Measurements from ENCODE around the gene CYP4B1. TPM values are rescaled to one million over a fixed set of nuclear protein-coding genes. Genes with fewer than 3 reads are reported as not detected.

Gene CYP4B1
- total RNA-seq, 1 experiment from 2014 or later, result not detected

GRCh38 chr1:46811053-46811452, 12.2 kb downstream of the CYP4B1 start:
- no peak overlapping the region for H3K14ac ChIP-seq (ENCODE audit: insufficient read depth, low read length)
- H2AK5ac ChIP-seq (ENCODE audit: insufficient read length, low read length), result no peak overlapping the region
- no peak overlapping the region for H3K27ac ChIP-seq (ENCODE audit: insufficient read length, low read depth, low read length)
- H3K79me2 ChIP-seq (ENCODE audit: insufficient read depth, low read length), result no peaks in the 10 kb centered on the region
- no peak overlapping the region for H3K4ac ChIP-seq (ENCODE audit: low read depth, low read length)
- no peak overlapping the region for H4K5ac ChIP-seq (ENCODE audit: insufficient read length, low read depth, low read length)
- no peak overlapping the region for H3K4me2 ChIP-seq (ENCODE audit: insufficient read depth, insufficient read length, low read length)
- Mint-ChIP-seq H3K27ac (no peak overlapping the region), H3K9me3 (peaks cover 2 to 4% of the 10 kb centered on the region in 2 experiments; a peak in 3 of 5 replicates), H3K4me1 (peaks cover 5 to 7% of the 10 kb centered on the region in 2 experiments), H3K36me3 (ENCODE audit: insufficient read depth in 1 of 3, low read depth in 3 of 3) (peaks cover 0 to 3% (median 0%) of the 10 kb centered on the region in 3 experiments; a peak in 1 of 7 replicates), H3K4me3 (no peak overlapping the region), H3K27me3 (ENCODE audit: low read depth) (peaks cover 5% of the 10 kb centered on the region)
- no peaks in the 10 kb centered on the region for H3K23me2 ChIP-seq (ENCODE audit: insufficient read length, low read depth, low read length, poor library complexity, severe bottlenecking)
- H3K4me1 ChIP-seq (ENCODE audit: insufficient read depth, low read length), result no peaks in the 10 kb centered on the region
- no peak for DNase-seq
- no peak overlapping the region for H4K8ac ChIP-seq (replicated peaks; ENCODE audit: insufficient read length, low read depth, low read length)
- H2BK12ac ChIP-seq (ENCODE audit: insufficient read length, low read depth, low read length), result no peak overlapping the region
- no peak overlapping the region for H3K23ac ChIP-seq (ENCODE audit: insufficient read length, low read depth, low read length)
- H3K9me3 ChIP-seq (ENCODE audit: control insufficient read depth, low read depth, low read length), result no peaks in the 10 kb centered on the region
- H2AFZ ChIP-seq (ENCODE audit: low read length), result no peak overlapping the region
- no peaks in the 10 kb centered on the region for H4K20me1 ChIP-seq (ENCODE audit: control insufficient read depth, insufficient read depth, insufficient read length)
- no peak overlapping the region for H3K18ac ChIP-seq (ENCODE audit: insufficient read length, low read depth, low read length)
- no peak overlapping the region for H3K56ac ChIP-seq (ENCODE audit: insufficient read length, low read depth, low read length)
- no peak overlapping the region for H3K9ac ChIP-seq (ENCODE audit: extremely low read depth, insufficient read length, low read length)
- H2BK20ac ChIP-seq (ENCODE audit: low read depth, low read length, poor library complexity, severe bottlenecking), result no peak overlapping the region
- no peak overlapping the region for H2BK15ac ChIP-seq (ENCODE audit: low read depth, low read length)
- TF ChIP-seq CTCF (conservative IDR thresholded peaks at IDR 0.05), result no peak
- H4K91ac ChIP-seq (ENCODE audit: insufficient read length, low read depth, low read length), result no peak overlapping the region
- no peak overlapping the region for H2BK120ac ChIP-seq (ENCODE audit: low read depth, low read length, poor library complexity, severe bottlenecking)
- no CpG with 5 or more reads among the region's 5 CpGs for WGBS (ENCODE audit: extremely low coverage, insufficient read length, low lambda C conversion rate)
- no peak overlapping the region for H2BK5ac ChIP-seq (ENCODE audit: insufficient read length, low read length)
- H3T11ph ChIP-seq (ENCODE audit: low read length), result no peak overlapping the region
- no peaks in the 10 kb centered on the region for H3K27me3 ChIP-seq (ENCODE audit: insufficient read depth, low read length)
- H3K79me1 ChIP-seq (ENCODE audit: insufficient read depth, low read depth, low read length, poor library complexity, severe bottlenecking), result no peaks in the 10 kb centered on the region
